ENCODE measurements around the gene MPDU1.

GRCh38 chr17:7631398-7632380 lies 48.0 kb downstream of the MPDU1 start:
- no peak for TF ChIP-seq EZH2 (IDR thresholded peaks at IDR 0.05; ENCODE audit: low read length)
- TF ChIP-seq, protein P1, sequence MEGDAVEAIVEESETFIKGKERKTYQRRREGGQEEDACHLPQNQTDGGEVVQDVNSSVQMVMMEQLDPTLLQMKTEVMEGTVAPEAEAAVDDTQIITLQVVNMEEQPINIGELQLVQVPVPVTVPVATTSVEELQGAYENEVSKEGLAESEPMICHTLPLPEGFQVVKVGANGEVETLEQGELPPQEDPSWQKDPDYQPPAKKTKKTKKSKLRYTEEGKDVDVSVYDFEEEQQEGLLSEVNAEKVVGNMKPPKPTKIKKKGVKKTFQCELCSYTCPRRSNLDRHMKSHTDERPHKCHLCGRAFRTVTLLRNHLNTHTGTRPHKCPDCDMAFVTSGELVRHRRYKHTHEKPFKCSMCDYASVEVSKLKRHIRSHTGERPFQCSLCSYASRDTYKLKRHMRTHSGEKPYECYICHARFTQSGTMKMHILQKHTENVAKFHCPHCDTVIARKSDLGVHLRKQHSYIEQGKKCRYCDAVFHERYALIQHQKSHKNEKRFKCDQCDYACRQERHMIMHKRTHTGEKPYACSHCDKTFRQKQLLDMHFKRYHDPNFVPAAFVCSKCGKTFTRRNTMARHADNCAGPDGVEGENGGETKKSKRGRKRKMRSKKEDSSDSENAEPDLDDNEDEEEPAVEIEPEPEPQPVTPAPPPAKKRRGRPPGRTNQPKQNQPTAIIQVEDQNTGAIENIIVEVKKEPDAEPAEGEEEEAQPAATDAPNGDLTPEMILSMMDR (optimal IDR thresholded peaks at IDR 0.05 in 1 of 3, IDR thresholded peaks at IDR 0.05 in 1 of 3, conservative IDR thresholded peaks at IDR 0.05 in 1 of 3; ENCODE audit: extremely low read depth in 1 of 3, insufficient read depth in 2 of 3, low read length in 3 of 3), result no peak

Data from keratinocyte (primary cell).